Keratinocyte (primary cell): ENCODE results near the gene PTBP3. TPM values are rescaled to one million over a fixed set of nuclear protein-coding genes. Genes with fewer than 3 reads are reported as not detected.

ENCODE experiments used
- DNase-seq: peaks from one replicate; pipeline ENCODE4 v3.0.0-alpha.2; 2011; ENCODE audit warnings: low read depth, missing footprints, low spot score
- FAIRE-seq: peaks from 2 replicates; lab custom pipeline; 2011; peaks lifted over from hg19 to GRCh38; lab: Jason Lieb, UNC
- H2AFZ ChIP-seq: 2 replicates; pipeline ENCODE4 v1.6.0; 2012; ENCODE audit warnings: low read length, control low read depth, inconsistent platforms; ENCODE audit not compliant: control insufficient read depth
- H3K27ac ChIP-seq: 2 replicates; pipeline ENCODE4 v1.5.1; 2011; ENCODE audit warnings: low read length; ENCODE audit not compliant: control insufficient read depth, insufficient read depth
- H3K27me3 ChIP-seq: 3 replicates; pipeline ENCODE4 v1.6.0; 2011; ENCODE audit warnings: low read length; ENCODE audit not compliant: control insufficient read depth, insufficient read depth; ENCODE audit errors: extremely low read depth
- H3K36me3 ChIP-seq, 2 experiments: 2 replicates in 1 of 2; 3 replicates in 1 of 2; pipeline ENCODE4 v1.5.1; 2011; ENCODE audit warnings: low read length in 2 of 2, mild to moderate bottlenecking in 1 of 2; ENCODE audit not compliant: control insufficient read depth in 2 of 2, insufficient read depth in 2 of 2; ENCODE audit errors: extremely low read depth in 1 of 2
- H3K4me1 ChIP-seq: 3 replicates; pipeline ENCODE4 v1.5.1; 2011; ENCODE audit warnings: low read length; ENCODE audit not compliant: control insufficient read depth, insufficient read depth; ENCODE audit errors: extremely low read depth
- H3K4me2 ChIP-seq: 3 replicates; pipeline ENCODE4 v1.6.0; 2011; ENCODE audit warnings: low read depth, low read length; ENCODE audit not compliant: control insufficient read depth, insufficient read depth; ENCODE audit errors: extremely low read depth
- H3K4me3 ChIP-seq, 3 experiments: fragments of 200-600 bp in 1 of 3; sonication (generic) in 1 of 3; 2 replicates in 2 of 3; 3 replicates in 1 of 3; pipeline ENCODE4 v1.5.1; 2011 to 2016; ENCODE audit warnings: low read length in 3 of 3, mild to moderate bottlenecking in 3 of 3, control low read depth in 2 of 3, inconsistent platforms in 1 of 3, low read depth in 1 of 3, mixed read lengths in 1 of 3, mixed run types in 1 of 3, moderate library complexity in 1 of 3; ENCODE audit not compliant: control insufficient read depth in 2 of 3, insufficient read depth in 2 of 3; ENCODE audit errors: extremely low read depth in 1 of 3
- H3K79me2 ChIP-seq: 2 replicates; pipeline ENCODE4 v1.6.0; 2012; ENCODE audit warnings: low read length; ENCODE audit not compliant: control insufficient read depth, insufficient read depth
- H3K9ac ChIP-seq: 3 replicates; pipeline ENCODE4 v1.6.0; 2011; ENCODE audit warnings: low read length; ENCODE audit not compliant: control insufficient read depth, insufficient read depth; ENCODE audit errors: extremely low read depth
- H3K9me1 ChIP-seq: 3 replicates; pipeline ENCODE4 v1.6.0; 2011; ENCODE audit warnings: low read length; ENCODE audit not compliant: control insufficient read depth, insufficient read depth; ENCODE audit errors: extremely low read depth
- H3K9me3 ChIP-seq: 2 replicates; pipeline ENCODE4 v1.5.1; 2012; ENCODE audit warnings: low read depth, low read length; ENCODE audit not compliant: control insufficient read depth
- H4K20me1 ChIP-seq: 3 replicates; pipeline ENCODE4 v1.6.0; 2011; ENCODE audit warnings: low read length; ENCODE audit not compliant: control insufficient read depth, insufficient read depth; ENCODE audit errors: extremely low read depth
- EZH2 ChIP-seq: IDR thresholded peaks from one replicate; pipeline ENCODE4 v1.6.1; 2012; ENCODE audit warnings: inconsistent platforms, mild to moderate bottlenecking, low read length, moderate library complexity
- dilution Hi-C: fragments of 300-500 bp; cut with MboI; formaldehyde crosslinking; loops from one replicate; pipeline ENCODE4 v1.7.0; 2020; ENCODE audit warnings: low sequenced_read_pairs; ENCODE audit not compliant: extremely low pct_ligation_motif_present
- polyA plus RNA-seq, 5 experiments: library from polyadenylated mRNA; depleted of rRNA in 3 of 5; stranded (reverse) in 3 of 5; stranded (forward) in 1 of 5; unstranded in 1 of 5; fragments of >200 nt; gene quantifications; 1 replicate in 1 of 5; 2 replicates in 3 of 5; 3 replicates in 1 of 5; pipeline versions ENCODE4 v1.2.1 to v1.2.3, GENCODE V29; 2011 to 2012; ENCODE audit warnings: missing spikeins in 2 of 5, low read depth in 1 of 5, low replicate concordance in 1 of 5
- TF ChIP-seq, protein P1 (sequence below), 3 experiments: IDR thresholded peaks in 1 of 3; conservative IDR thresholded peaks in 1 of 3; optimal IDR thresholded peaks in 1 of 3; 2 replicates in 2 of 3; 3 replicates in 1 of 3; pipeline versions ENCODE3 to v1.5.1; 2011; ENCODE audit warnings: low read length in 3 of 3, mild to moderate bottlenecking in 3 of 3, moderate library complexity in 2 of 3, control low read depth in 1 of 3, inconsistent platforms in 1 of 3; ENCODE audit not compliant: insufficient read depth in 2 of 3; ENCODE audit errors: extremely low read depth in 1 of 3

Gene PTBP3
- polyA plus RNA-seq, 1 donor (not counting 4 experiments of a cell fraction or from before 2014, with no cell fraction given): 51.0 TPM

GRCh38 chr9:112325127-112325526 is 8.3 kb downstream of the PTBP3 start:
- Histone ChIP-seq H4K20me1 (peaks cover 15% of the 10 kb centered on the region), H2AFZ (no peak overlapping the region), H3K27me3 (no peaks in the 10 kb centered on the region), H3K79me2 (peaks cover 99% of the 10 kb centered on the region), H3K9me1 (no peaks in the 10 kb centered on the region), H3K4me3 (peak overlapping the region in 2 of 3 experiments; percentile 33 to 36), H3K36me3 (no peaks in the 10 kb centered on the region), H3K4me2 (peak overlapping the region; percentile 72), H3K9ac (peak overlapping the region; percentile 36), H3K27ac (peak overlapping the region; percentile 29), H3K9me3 (no peaks in the 10 kb centered on the region), H3K4me1 (peaks cover 43% of the 10 kb centered on the region)
- peak; percentile 17 for FAIRE-seq
- no peak for TF ChIP-seq EZH2
- TF ChIP-seq, protein P1, sequence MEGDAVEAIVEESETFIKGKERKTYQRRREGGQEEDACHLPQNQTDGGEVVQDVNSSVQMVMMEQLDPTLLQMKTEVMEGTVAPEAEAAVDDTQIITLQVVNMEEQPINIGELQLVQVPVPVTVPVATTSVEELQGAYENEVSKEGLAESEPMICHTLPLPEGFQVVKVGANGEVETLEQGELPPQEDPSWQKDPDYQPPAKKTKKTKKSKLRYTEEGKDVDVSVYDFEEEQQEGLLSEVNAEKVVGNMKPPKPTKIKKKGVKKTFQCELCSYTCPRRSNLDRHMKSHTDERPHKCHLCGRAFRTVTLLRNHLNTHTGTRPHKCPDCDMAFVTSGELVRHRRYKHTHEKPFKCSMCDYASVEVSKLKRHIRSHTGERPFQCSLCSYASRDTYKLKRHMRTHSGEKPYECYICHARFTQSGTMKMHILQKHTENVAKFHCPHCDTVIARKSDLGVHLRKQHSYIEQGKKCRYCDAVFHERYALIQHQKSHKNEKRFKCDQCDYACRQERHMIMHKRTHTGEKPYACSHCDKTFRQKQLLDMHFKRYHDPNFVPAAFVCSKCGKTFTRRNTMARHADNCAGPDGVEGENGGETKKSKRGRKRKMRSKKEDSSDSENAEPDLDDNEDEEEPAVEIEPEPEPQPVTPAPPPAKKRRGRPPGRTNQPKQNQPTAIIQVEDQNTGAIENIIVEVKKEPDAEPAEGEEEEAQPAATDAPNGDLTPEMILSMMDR (optimal IDR thresholded peaks at IDR 0.05 in 1 of 3, IDR thresholded peaks at IDR 0.05 in 1 of 3, conservative IDR thresholded peaks at IDR 0.05 in 1 of 3; ENCODE audit: extremely low read depth in 1 of 3, insufficient read depth in 2 of 3, low read length in 3 of 3): no peak
- dilution Hi-C loops: no loop called here
- no peak for DNase-seq

- Histone ChIP-seq H3K4me1 (peaks cover 40% of the 10 kb centered on the region), H3K4me2 (peak overlapping the region; percentile 12), H3K79me2 (peaks cover 98% of the 10 kb centered on the region), H3K9me1 (no peaks in the 10 kb centered on the region), H3K9ac (no peak overlapping the region), H3K27me3 (no peaks in the 10 kb centered on the region), H4K20me1 (peaks cover 15% of the 10 kb centered on the region), H3K36me3 (no peaks in the 10 kb centered on the region), H3K4me3 (peak overlapping the region in 1 of 3 experiments; percentile 13), H3K27ac (no peak overlapping the region), H3K9me3 (no peaks in the 10 kb centered on the region), H2AFZ (no peak overlapping the region)
- FAIRE-seq (no peak), DNase-seq (no peak)
- TF ChIP-seq EZH2: no peak
- TF ChIP-seq, protein P1 (optimal IDR thresholded peaks at IDR 0.05 in 1 of 3, IDR thresholded peaks at IDR 0.05 in 1 of 3, conservative IDR thresholded peaks at IDR 0.05 in 1 of 3; ENCODE audit: extremely low read depth in 1 of 3, insufficient read depth in 2 of 3, low read length in 3 of 3): no peak
- dilution Hi-C loops: no loop called here
These were observed 10.0 kb downstream of the PTBP3 start for GRCh38 chr9:112323378-112323854.
